ENCODE measurements around the gene FRMPD4.

- TF ChIP-seq, protein P1, sequence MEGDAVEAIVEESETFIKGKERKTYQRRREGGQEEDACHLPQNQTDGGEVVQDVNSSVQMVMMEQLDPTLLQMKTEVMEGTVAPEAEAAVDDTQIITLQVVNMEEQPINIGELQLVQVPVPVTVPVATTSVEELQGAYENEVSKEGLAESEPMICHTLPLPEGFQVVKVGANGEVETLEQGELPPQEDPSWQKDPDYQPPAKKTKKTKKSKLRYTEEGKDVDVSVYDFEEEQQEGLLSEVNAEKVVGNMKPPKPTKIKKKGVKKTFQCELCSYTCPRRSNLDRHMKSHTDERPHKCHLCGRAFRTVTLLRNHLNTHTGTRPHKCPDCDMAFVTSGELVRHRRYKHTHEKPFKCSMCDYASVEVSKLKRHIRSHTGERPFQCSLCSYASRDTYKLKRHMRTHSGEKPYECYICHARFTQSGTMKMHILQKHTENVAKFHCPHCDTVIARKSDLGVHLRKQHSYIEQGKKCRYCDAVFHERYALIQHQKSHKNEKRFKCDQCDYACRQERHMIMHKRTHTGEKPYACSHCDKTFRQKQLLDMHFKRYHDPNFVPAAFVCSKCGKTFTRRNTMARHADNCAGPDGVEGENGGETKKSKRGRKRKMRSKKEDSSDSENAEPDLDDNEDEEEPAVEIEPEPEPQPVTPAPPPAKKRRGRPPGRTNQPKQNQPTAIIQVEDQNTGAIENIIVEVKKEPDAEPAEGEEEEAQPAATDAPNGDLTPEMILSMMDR (IDR thresholded peaks at IDR 0.05) = no peak
- TF ChIP-seq ZFX (IDR thresholded peaks at IDR 0.05; ENCODE audit: borderline replicate concordance) = no peak
Observed at GRCh38 chrX:12128017-12128416, 10.3 kb upstream of the FRMPD4 start.

All from 22Rv1 (cell line).